Measurements from ENCODE around the gene TRIL.

GRCh38 chr7:28931565-28931964 is 26.6 kb downstream of the TRIL start:
- TF ChIP-seq CTCF (IDR thresholded peaks at IDR 0.05) (no peak), POLR2AphosphoS5 (IDR thresholded peaks at IDR 0.05; ENCODE audit: insufficient read depth in 1 of 2, low read depth in 1 of 2) (no peak)
